B cell (primary cell): Measurements from ENCODE around the gene KRT6C. TPM values are rescaled to one million over a fixed set of nuclear protein-coding genes. Genes with fewer than 3 reads are reported as not detected.

Experiments used
- ATAC-seq: fragments of 200-7000 bp; cut with Tn5 transposase; one replicate; pipeline ENCODE4 v1.10.0; 2021; ENCODE audit warnings: low read depth, mild to moderate bottlenecking, moderate number of reproducible peaks, moderate library complexity
- CTCF ChIA-PET: fragments of 350-600 bp; sonication (Branson Sonifier 250); formaldehyde crosslinking; loops from one replicate; lab custom pipeline; 2021; ENCODE audit warnings: antibody characterized with exemption, inconsistent platforms; lab: Charles Lee
- POLR2A ChIA-PET: fragments of 350-600 bp; sonication (Branson Sonifier 250); formaldehyde crosslinking; loops from one replicate; lab custom pipeline; 2021; ENCODE audit warnings: antibody characterized with exemption; lab: Charles Lee
- DNase-seq: peaks from one replicate; pipeline ENCODE4 v3.0.0; 2013
- H2AFZ ChIP-seq: 2 replicates; pipeline ENCODE4 v1.6.1; 2012; ENCODE audit warnings: mild to moderate bottlenecking, low read depth, low read length; ENCODE audit not compliant: insufficient read depth, poor library complexity, severe bottlenecking
- H3K27ac ChIP-seq, 2 donors: 1 replicate in 1 of 2; 2 replicates in 1 of 2; pipeline ENCODE4 v1.5.1; 2012 to 2013; ENCODE audit warnings: low read length in 2 of 2, mild to moderate bottlenecking in 2 of 2, moderate library complexity in 1 of 2
- H3K27me3 ChIP-seq, 4 experiments: fragments of 200-600 bp in 1 of 4; sonication (generic) in 1 of 4; replicated peaks in 1 of 4; 1 replicate in 2 of 4; 2 replicates in 2 of 4; pipeline versions ENCODE4 v1.6.1 to v1.7.0; 2013 to 2016; ENCODE audit warnings: low read length in 3 of 4, mild to moderate bottlenecking in 2 of 4, mixed read lengths in 1 of 4, moderate library complexity in 1 of 4; ENCODE audit not compliant: insufficient read depth in 4 of 4, control insufficient read depth in 3 of 4; ENCODE audit errors: control extremely low read depth in 1 of 4
- H3K36me3 ChIP-seq, 2 experiments: replicated peaks in 1 of 2; 1 replicate in 1 of 2; 2 replicates in 1 of 2; pipeline versions ENCODE4 v1.6.1 to v1.7.1; 2013; ENCODE audit warnings: low read length in 1 of 2; ENCODE audit not compliant: insufficient read depth in 2 of 2, control insufficient read depth in 1 of 2; ENCODE audit errors: control extremely low read depth in 1 of 2, extremely low read depth in 1 of 2
- H3K4me1 ChIP-seq, 2 donors: fragments of 200-600 bp in 1 of 2; sonication (generic) in 1 of 2; 1 replicate in 1 of 2; 2 replicates in 1 of 2; pipeline versions ENCODE4 v1.5.1 to v1.6.1; 2013 to 2017; ENCODE audit warnings: low read length in 2 of 2; ENCODE audit not compliant: control insufficient read depth in 2 of 2, insufficient read depth in 2 of 2
- H3K4me2 ChIP-seq: replicated peaks from 2 replicates; pipeline ENCODE3; 2012; ENCODE audit warnings: mild to moderate bottlenecking, low read depth, low read length; ENCODE audit not compliant: poor library complexity, severe bottlenecking
- H3K4me3 ChIP-seq, 5 experiments: fragments of 200-600 bp in 1 of 5; sonication (generic) in 1 of 5; 1 replicate in 3 of 5; 2 replicates in 2 of 5; pipeline versions ENCODE4 v1.5.1 to v1.7.0; 2011 to 2016; ENCODE audit warnings: low read length in 4 of 5, mild to moderate bottlenecking in 4 of 5, low read depth in 2 of 5, control low read depth in 1 of 5, moderate library complexity in 1 of 5; ENCODE audit not compliant: insufficient read depth in 1 of 5; ENCODE audit errors: control extremely low read depth in 1 of 5, extremely low read depth in 1 of 5
- H3K79me2 ChIP-seq: fragments of 200-600 bp; sonication (generic); one replicate; pipeline ENCODE4 v1.6.0; 2016; ENCODE audit warnings: low read length; ENCODE audit not compliant: control insufficient read depth, insufficient read depth
- H3K9ac ChIP-seq: fragments of 200-600 bp; sonication (generic); 2 replicates; pipeline ENCODE4 v1.6.1; 2017; ENCODE audit warnings: mild to moderate bottlenecking, low read length, moderate library complexity
- H3K9me3 ChIP-seq, 3 donors: one replicate each; pipeline versions ENCODE4 v1.6.1 to v1.7.1; 2013; ENCODE audit warnings: low read length in 2 of 3; ENCODE audit not compliant: control insufficient read depth in 2 of 3, insufficient read depth in 1 of 3; ENCODE audit errors: control extremely low read depth in 1 of 3
- H4K20me1 ChIP-seq: 2 replicates; pipeline ENCODE4 v1.6.0; 2012; ENCODE audit warnings: mild to moderate bottlenecking, low read length; ENCODE audit not compliant: insufficient read depth, control insufficient read depth, poor library complexity, severe bottlenecking
- H3K27ac Mint-ChIP-seq: one replicate; pipeline ENCODE4 v1.8.0; 2021; ENCODE audit warnings: mixed read lengths
- H3K27me3 Mint-ChIP-seq: one replicate; pipeline ENCODE4 v1.8.0; 2021; ENCODE audit warnings: mixed read lengths
- H3K4me1 Mint-ChIP-seq: one replicate; pipeline ENCODE4 v1.8.0; 2021; ENCODE audit warnings: mixed read lengths
- H3K4me3 Mint-ChIP-seq: one replicate; pipeline ENCODE4 v1.8.0; 2021; ENCODE audit warnings: mixed read lengths
- H3K9me3 Mint-ChIP-seq: one replicate; pipeline ENCODE4 v1.8.0; 2022; ENCODE audit warnings: mixed read lengths; ENCODE audit not compliant: insufficient read depth
- EZH2 ChIP-seq: IDR thresholded peaks from 2 replicates; pipeline ENCODE4 v1.6.1; 2012; ENCODE audit warnings: borderline replicate concordance, low read depth, mild to moderate bottlenecking, moderate library complexity, low read length; ENCODE audit not compliant: insufficient read depth, poor library complexity, severe bottlenecking
- WGBS: methylation state at CpG from one replicate; pipeline ENCODE4 v1.1.5; 2013; ENCODE audit warnings: missing lambda C conversion rate; ENCODE audit not compliant: insufficient coverage; 5-methylcytosine and 5-hydroxymethylcytosine counted together
- intact Hi-C: fragments of 100-400 bp; cut with micrococcal nuclease; formaldehyde crosslinking; loops from one replicate; pipeline ENCODE4 v1.10.0; 2022
- polyA plus RNA-seq: library from polyadenylated mRNA; depleted of rRNA; stranded (reverse); fragments of >200 nt; gene quantifications from 2 replicates; pipeline ENCODE4 v1.2.3, GENCODE V29; 2012
- total RNA-seq, 2 donors: library from RNA; stranded (reverse); fragments of 120-200 nt in 1 of 2; gene quantifications; 1 replicate in 1 of 2; 2 replicates in 1 of 2; pipeline versions ENCODE4 v1.2.3 to v1.2.4, GENCODE V29; 2013 to 2022
- TF ChIP-seq, protein P1 (sequence below): fragments of 200-600 bp; IDR thresholded peaks from one replicate; pipeline ENCODE4 v1.8.0; 2022; ENCODE audit warnings: antibody characterized with exemption, mild to moderate bottlenecking

KRT6C gene
- total and polyA plus RNA-seq, 2 donors (not counting 1 experiment from before 2014, with no cell fraction given) = not detected

DNA sequence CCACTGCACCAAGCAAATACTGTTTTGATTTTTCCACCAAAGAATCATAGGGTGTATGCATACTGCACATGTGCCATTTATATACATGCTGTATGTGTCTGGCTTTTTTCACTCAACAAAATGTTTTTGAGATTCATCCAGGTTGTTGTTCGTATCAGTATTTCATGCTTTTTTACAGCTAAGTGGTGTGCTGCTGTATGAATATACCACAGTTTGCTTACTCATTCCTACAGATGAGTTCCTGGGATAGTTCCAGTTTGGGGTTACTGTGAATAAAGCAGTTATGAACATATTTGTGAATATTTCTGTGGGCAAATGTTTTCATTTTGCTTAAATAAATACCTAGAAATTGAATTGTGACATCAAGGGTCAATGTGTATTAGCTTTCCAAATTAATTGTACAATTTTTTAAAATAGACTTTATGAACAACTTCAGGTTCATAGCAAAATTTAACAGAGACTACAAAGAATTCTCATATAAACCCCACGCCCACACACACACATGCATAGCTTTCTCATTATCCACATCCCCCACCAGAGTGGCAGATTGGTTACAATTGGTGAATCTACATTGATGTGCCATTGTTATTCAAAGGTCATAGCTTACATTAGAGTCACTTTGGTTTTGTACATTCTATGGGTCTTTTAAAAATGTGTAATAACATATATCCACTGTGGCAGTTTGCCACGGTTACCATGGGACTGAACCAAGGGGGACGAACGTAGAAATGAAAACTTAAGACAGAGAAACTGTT, 26.4 kb upstream of the KRT6C start:
- 88% methylated on average over 3 of the region's 5 CpGs for WGBS
- ATAC-seq (no peak), DNase-seq (no peak)
- Histone ChIP-seq H3K9ac (no peak overlapping the region), H3K27ac (no peak overlapping the region), H2AFZ (no peak overlapping the region), H3K4me3 (no peak overlapping the region), H3K9me3 (peaks cover 0 to 3% (median 0%) of the 10 kb centered on the region in 3 donors), H3K4me1 (no peaks in the 10 kb centered on the region), H3K79me2 (no peaks in the 10 kb centered on the region), H3K4me2 (no peak overlapping the region), H4K20me1 (no peaks in the 10 kb centered on the region), H3K36me3 (no peaks in the 10 kb centered on the region), H3K27me3 (peaks cover 0 to 5% (median 0%) of the 10 kb centered on the region in 4 experiments)
- CTCF ChIA-PET = interaction anchor here (1.2 kb wide), 1 partner anchor 20 kb away, joined by 3 read pairs; no protein-coding TSS in a partner anchor
- TF ChIP-seq, protein P1, sequence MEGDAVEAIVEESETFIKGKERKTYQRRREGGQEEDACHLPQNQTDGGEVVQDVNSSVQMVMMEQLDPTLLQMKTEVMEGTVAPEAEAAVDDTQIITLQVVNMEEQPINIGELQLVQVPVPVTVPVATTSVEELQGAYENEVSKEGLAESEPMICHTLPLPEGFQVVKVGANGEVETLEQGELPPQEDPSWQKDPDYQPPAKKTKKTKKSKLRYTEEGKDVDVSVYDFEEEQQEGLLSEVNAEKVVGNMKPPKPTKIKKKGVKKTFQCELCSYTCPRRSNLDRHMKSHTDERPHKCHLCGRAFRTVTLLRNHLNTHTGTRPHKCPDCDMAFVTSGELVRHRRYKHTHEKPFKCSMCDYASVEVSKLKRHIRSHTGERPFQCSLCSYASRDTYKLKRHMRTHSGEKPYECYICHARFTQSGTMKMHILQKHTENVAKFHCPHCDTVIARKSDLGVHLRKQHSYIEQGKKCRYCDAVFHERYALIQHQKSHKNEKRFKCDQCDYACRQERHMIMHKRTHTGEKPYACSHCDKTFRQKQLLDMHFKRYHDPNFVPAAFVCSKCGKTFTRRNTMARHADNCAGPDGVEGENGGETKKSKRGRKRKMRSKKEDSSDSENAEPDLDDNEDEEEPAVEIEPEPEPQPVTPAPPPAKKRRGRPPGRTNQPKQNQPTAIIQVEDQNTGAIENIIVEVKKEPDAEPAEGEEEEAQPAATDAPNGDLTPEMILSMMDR = no peak
- TF ChIP-seq EZH2 = no peak
- intact Hi-C loops = no loop called here
- POLR2A ChIA-PET = no interaction called here
- Mint-ChIP-seq H3K27me3 (peaks cover 17% of the 10 kb centered on the region), H3K9me3 (no peaks in the 10 kb centered on the region), H3K4me1 (no peaks in the 10 kb centered on the region), H3K4me3 (no peak overlapping the region), H3K27ac (no peak overlapping the region)

DNA sequence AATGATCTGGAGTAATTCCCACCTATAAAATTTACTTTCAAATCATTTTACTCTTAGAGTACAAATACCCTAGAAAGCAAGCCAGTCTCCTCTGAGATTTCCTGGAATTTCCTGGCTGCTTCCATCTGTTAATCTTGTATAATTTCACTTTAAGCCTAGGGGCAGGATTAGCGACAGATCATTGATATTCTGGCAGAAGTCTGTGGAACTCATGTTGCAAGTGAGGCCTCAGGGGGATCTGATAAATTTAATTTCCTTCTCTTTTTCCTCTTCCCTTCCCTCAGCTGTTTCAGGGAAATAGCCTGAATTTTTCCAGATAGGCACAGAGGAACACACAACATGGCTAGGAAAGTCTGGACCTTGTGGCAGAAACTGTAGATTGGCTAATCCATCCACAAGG, 25.3 kb upstream of the KRT6C start:
- Histone ChIP-seq H3K79me2 (no peaks in the 10 kb centered on the region), H3K9ac (no peak overlapping the region), H3K36me3 (no peaks in the 10 kb centered on the region), H4K20me1 (no peaks in the 10 kb centered on the region), H3K27ac (no peak overlapping the region), H3K27me3 (peaks cover 0 to 5% (median 0%) of the 10 kb centered on the region in 4 experiments), H3K4me2 (no peak overlapping the region), H2AFZ (no peak overlapping the region), H3K9me3 (peaks cover 0 to 3% (median 0%) of the 10 kb centered on the region in 3 donors), H3K4me1 (no peaks in the 10 kb centered on the region), H3K4me3 (no peak overlapping the region)
- DNase-seq = no peak
- TF ChIP-seq, protein P1 = no peak
- TF ChIP-seq EZH2 = no peak
- intact Hi-C loops = no loop called here
- H3K4me1 Mint-ChIP-seq = no peaks in the 10 kb centered on the region
- no peak for ATAC-seq
- no CpG with 5 or more reads among the region's 1 CpG for WGBS
- POLR2A ChIA-PET = no interaction called here
- no peak overlapping the region for H3K4me3 Mint-ChIP-seq
- H3K27me3 Mint-ChIP-seq = peaks cover 22% of the 10 kb centered on the region
- CTCF ChIA-PET = no interaction called here
- H3K27ac Mint-ChIP-seq = no peak overlapping the region
- no peaks in the 10 kb centered on the region for H3K9me3 Mint-ChIP-seq
